ENCODE data around the gene MFSD8. TPM values are rescaled to one million over a fixed set of nuclear protein-coding genes. Genes with fewer than 3 reads are reported as not detected.

The MFSD8 gene, protein sequence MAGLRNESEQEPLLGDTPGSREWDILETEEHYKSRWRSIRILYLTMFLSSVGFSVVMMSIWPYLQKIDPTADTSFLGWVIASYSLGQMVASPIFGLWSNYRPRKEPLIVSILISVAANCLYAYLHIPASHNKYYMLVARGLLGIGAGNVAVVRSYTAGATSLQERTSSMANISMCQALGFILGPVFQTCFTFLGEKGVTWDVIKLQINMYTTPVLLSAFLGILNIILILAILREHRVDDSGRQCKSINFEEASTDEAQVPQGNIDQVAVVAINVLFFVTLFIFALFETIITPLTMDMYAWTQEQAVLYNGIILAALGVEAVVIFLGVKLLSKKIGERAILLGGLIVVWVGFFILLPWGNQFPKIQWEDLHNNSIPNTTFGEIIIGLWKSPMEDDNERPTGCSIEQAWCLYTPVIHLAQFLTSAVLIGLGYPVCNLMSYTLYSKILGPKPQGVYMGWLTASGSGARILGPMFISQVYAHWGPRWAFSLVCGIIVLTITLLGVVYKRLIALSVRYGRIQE
- 11.4 to 16.3 TPM (median 13.9 TPM) in 5 replicates for total RNA-seq (2022; extraction: Qiagen RNA extraction)

DNA sequence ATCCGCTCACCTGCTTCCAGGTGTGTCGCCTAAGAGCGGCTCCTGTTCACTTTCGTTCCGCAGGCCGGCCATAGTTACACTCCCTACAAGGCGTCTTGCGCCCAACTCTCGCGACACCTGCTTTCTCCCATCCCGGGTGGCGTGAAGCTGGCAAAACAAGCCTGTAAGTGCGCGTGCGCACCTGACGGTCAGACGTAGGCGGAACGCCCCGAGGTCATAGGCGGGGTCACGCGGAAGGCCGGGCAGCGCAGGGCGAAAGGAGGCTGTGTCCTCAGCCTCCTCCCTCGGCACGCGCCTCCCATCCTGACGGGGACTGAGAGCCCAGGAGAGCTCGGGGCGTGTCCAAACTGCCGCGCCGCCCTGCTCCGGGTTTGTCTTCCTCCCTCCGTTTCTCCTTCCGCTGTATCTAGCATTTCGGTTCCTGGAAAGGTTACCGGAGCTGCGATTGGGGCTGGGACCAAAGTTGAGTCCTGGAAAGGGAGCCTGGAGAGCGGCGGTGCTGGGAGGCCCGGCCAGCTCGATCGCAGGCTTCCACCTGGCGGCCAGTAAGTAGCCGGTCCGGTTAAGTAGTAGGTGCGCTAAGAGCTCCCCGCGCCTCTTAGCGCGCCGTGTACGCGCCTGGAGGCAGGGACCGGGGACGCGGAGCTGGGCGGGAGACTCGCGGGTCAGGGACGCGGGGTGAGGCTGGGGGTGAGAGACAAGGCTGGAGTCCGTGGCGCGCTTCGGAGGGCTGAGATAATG lies at the start of gene MFSD8, which contains the start of gene ABHD18:
TSS of gene MFSD8 (minus strand) at position 112 of the 741 bp plus-strand sequence. CDS start at position 72, 40 bp downstream.
TSS of gene ABHD18 (plus strand) at position 345 of the 741 bp plus-strand sequence. CDS start 17,550 bp downstream, outside the sequence.

DNA sequence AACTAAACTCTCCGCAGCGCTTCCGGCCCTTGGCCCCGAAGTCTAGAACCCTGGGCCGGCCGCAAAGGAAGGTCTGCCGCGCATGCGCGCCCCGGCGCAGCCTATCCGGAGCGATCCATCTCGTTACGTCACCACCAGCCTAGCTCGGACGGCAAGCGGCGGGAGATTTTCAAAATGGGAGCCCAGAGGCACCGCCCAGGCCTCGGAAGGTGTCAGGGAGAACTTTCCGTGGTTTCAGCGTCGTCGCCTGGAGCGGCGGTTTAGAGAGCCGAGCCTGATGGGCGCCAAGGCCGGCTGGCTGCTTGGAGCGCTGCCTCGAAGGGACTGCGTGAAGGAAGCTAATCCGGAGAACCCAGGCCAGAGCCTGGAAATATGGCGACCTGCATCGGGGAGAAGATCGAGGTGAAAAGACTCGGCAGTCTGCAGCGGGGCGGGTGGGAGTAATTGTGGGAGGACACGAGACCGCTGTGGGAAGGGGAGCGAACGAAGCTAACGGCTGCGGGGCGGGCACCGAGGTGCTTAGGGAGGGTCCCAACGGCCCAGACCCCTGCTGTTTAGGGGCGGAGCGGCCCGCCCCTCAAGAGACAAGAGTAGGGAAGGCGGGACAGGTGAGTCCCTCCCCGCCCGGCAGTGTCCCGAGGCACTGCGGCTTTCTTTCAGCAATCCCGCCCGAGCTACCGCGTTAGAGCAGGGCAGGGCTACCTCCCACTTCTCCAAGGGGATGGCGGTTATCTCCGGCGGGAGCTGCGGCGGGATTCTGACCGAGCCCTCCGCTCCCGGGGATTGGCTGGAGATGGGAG lies 84.0 kb downstream of the MFSD8 start, which contains the start of gene PLK4:
TSS of gene PLK4 (plus strand) at position 131 of the 800 bp plus-strand sequence. CDS start at position 373, 242 bp downstream.

Other genes starting within 250 kb of the MFSD8 start
- not detected in 5 replicates for gene SLC25A31, start 234.8 kb downstream of the MFSD8 start, total RNA-seq (2022; extraction: Qiagen RNA extraction)
- gene HSPA4L, start 182.9 kb downstream of the MFSD8 start, total RNA-seq (2022; extraction: Qiagen RNA extraction) = 6.2 to 9.4 TPM (median 6.6 TPM) in 5 replicates
- 13.2 to 17.2 TPM (median 14.6 TPM) in 5 replicates for gene PLK4, start 84.3 kb downstream of the MFSD8 start, total RNA-seq (2022; extraction: Qiagen RNA extraction)
- gene ABHD18, start 233 bp upstream of the MFSD8 start, total RNA-seq (2022; extraction: Qiagen RNA extraction) = 2.9 to 3.8 TPM (median 3.3 TPM) in 5 replicates
- gene LARP1B, start 96.1 kb upstream of the MFSD8 start, total RNA-seq (2022; extraction: Qiagen RNA extraction) = 10.7 to 17.2 TPM (median 12.0 TPM) in 5 replicates

Measured in A549 treated with Hydrocortisone at 1 μM for 4 hours (cell line).